Parathyroid adenoma (tissue), 2 donors: ENCODE data around the gene MAP3K4.

Experiments used
- H2AFZ ChIP-seq: fragments of 300-600 bp; sonication (generic); one replicate; pipeline ENCODE4 v1.7.0; 2017; ENCODE audit warnings: antibody characterized with exemption, mild to moderate bottlenecking
- H3K27ac ChIP-seq: fragments of 300-600 bp; sonication (generic); one replicate; pipeline ENCODE4 v1.7.0; 2017
- H3K27me3 ChIP-seq: fragments of 300-600 bp; sonication (generic); one replicate; pipeline ENCODE4 v1.7.0; 2017; ENCODE audit warnings: low read length; ENCODE audit not compliant: control insufficient read depth, insufficient read depth
- H3K36me3 ChIP-seq: fragments of 300-600 bp; sonication (generic); one replicate; pipeline ENCODE4 v1.7.0; 2017; ENCODE audit warnings: low read length; ENCODE audit not compliant: control insufficient read depth, insufficient read depth
- H3K4me1 ChIP-seq: fragments of 300-600 bp; sonication (generic); one replicate; pipeline ENCODE4 v1.7.0; 2017; ENCODE audit warnings: control low read depth
- H3K4me2 ChIP-seq: fragments of 300-600 bp; sonication (generic); one replicate; pipeline ENCODE4 v1.7.0; 2017; ENCODE audit warnings: low read length
- H3K4me3 ChIP-seq: fragments of 300-600 bp; sonication (generic); one replicate; pipeline ENCODE4 v1.7.0; 2017; ENCODE audit warnings: low read depth, low read length
- H3K79me2 ChIP-seq: fragments of 300-600 bp; sonication (generic); one replicate; pipeline ENCODE4 v1.7.0; 2017; ENCODE audit warnings: control low read depth
- H3K9ac ChIP-seq: fragments of 300-600 bp; sonication (generic); one replicate; pipeline ENCODE4 v1.7.0; 2017; ENCODE audit warnings: mild to moderate bottlenecking
- H3K9me3 ChIP-seq: fragments of 300-600 bp; sonication (generic); one replicate; pipeline ENCODE4 v1.7.0; 2017; ENCODE audit warnings: low read length; ENCODE audit not compliant: control insufficient read depth
- CTCF ChIP-seq: fragments of 300-600 bp; sonication (generic); IDR thresholded peaks from one replicate; pipeline ENCODE4 v1.7.0; 2017; ENCODE audit warnings: antibody characterized with exemption, mild to moderate bottlenecking
- donor health status: primary hyperparathyroidism.

The MAP3K4 gene

GRCh38 chr6:161057103-161058091 lies 65.8 kb downstream of the MAP3K4 start:
- no peaks in the 10 kb centered on the region for H3K9me3 ChIP-seq
- TF ChIP-seq CTCF: no peak
- H3K4me1 ChIP-seq: no peaks in the 10 kb centered on the region

GRCh38 chr6:161058741-161059140 lies 67.2 kb downstream of the MAP3K4 start:
- H3K4me1 ChIP-seq: no peaks in the 10 kb centered on the region
- H3K36me3 ChIP-seq: no peaks in the 10 kb centered on the region
- no peaks in the 10 kb centered on the region for H3K9me3 ChIP-seq
- H2AFZ ChIP-seq: no peak overlapping the region
- no peak overlapping the region for H3K4me2 ChIP-seq
- H3K4me3 ChIP-seq: no peak overlapping the region
- H3K27me3 ChIP-seq: no peaks in the 10 kb centered on the region
- H3K27ac ChIP-seq: no peak overlapping the region
- TF ChIP-seq CTCF: no peak
- peaks cover 3% of the 10 kb centered on the region for H3K79me2 ChIP-seq
- H3K9ac ChIP-seq: no peak overlapping the region

More at GRCh38 chr6:161057103-161058091, 65.8 kb downstream of the MAP3K4 start:
- Histone ChIP-seq H3K27ac (no peak overlapping the region), H3K27me3 (no peaks in the 10 kb centered on the region), H3K36me3 (no peaks in the 10 kb centered on the region), H2AFZ (no peak overlapping the region), H3K4me3 (no peak overlapping the region), H3K9ac (no peak overlapping the region), H3K79me2 (peaks cover 3% of the 10 kb centered on the region), H3K4me2 (no peak overlapping the region)

- Histone ChIP-seq H3K79me2 (peaks cover 3% of the 10 kb centered on the region), H3K9me3 (no peaks in the 10 kb centered on the region), H2AFZ (no peak overlapping the region), H3K27ac (no peak overlapping the region), H3K36me3 (no peaks in the 10 kb centered on the region), H3K27me3 (no peaks in the 10 kb centered on the region), H3K4me1 (no peaks in the 10 kb centered on the region), H3K4me2 (no peak overlapping the region), H3K9ac (no peak overlapping the region), H3K4me3 (no peak overlapping the region)
- no peak for TF ChIP-seq CTCF
Observed at GRCh38 chr6:161061576-161061975, 70.0 kb downstream of the MAP3K4 start.

- TF ChIP-seq CTCF: no peak
- no peaks in the 10 kb centered on the region for H3K9me3 ChIP-seq
- no peaks in the 10 kb centered on the region for H3K27me3 ChIP-seq
- no peaks in the 10 kb centered on the region for H3K36me3 ChIP-seq
- H3K4me2 ChIP-seq: no peak overlapping the region
- H3K79me2 ChIP-seq: peaks cover 3% of the 10 kb centered on the region
- H3K9ac ChIP-seq: no peak overlapping the region
- no peak overlapping the region for H2AFZ ChIP-seq
- peaks cover 13% of the 10 kb centered on the region for H3K4me1 ChIP-seq
- H3K27ac ChIP-seq: no peak overlapping the region
- H3K4me3 ChIP-seq: no peak overlapping the region
Observed at GRCh38 chr6:161064915-161065314, 73.3 kb downstream of the MAP3K4 start.
